ENCODE measurements around the gene CXXC5. TPM values are rescaled to one million over a fixed set of nuclear protein-coding genes. Genes with fewer than 3 reads are reported as not detected.

The CXXC5 gene
- total and polyA plus RNA-seq, 3 experiments from 2014 or later: 2.1 to 67.0 (median 3.1) TPM

DNA sequence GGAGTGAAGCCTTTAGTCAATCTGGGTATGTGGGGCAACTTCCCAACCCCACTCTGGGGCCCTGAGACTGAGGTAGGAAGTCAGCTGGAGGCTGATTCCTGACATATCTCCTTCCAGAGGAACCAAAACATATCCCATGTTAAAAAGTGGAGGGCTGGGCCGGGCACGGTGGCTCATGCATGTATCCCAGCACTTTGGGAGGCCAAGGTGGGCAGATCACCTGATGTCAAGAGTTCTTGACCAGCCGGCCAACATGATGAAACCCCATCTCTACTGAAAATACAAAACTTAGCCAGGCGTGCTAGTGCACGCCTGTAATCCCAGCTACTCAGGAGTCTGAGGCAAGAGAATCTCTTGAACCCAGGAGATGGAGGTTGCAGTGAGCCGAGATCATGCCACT is 44.0 kb downstream of the CXXC5 start:
- no peaks in the 10 kb centered on the region for H3K4me1 ChIP-seq (ENCODE audit: insufficient read depth, low read length)
- Mint-ChIP-seq H3K27ac (peak overlapping the region in 1 of 8 donors; percentile 54), H3K27me3 (peaks cover 3 to 4% of the 10 kb centered on the region in 2 donors), H3K36me3 (no peaks in the 10 kb centered on the region), H3K9me3 (no peaks in the 10 kb centered on the region), H3K4me1 (peaks cover 6 to 13% (median 12%) of the 10 kb centered on the region in 3 donors), H3K4me3 (no peak overlapping the region)
- no peaks in the 10 kb centered on the region for H3K27me3 ChIP-seq (ENCODE audit: insufficient read depth, low read length, poor library complexity, severe bottlenecking)
- no peak for DNase-seq
- H3K9me3 ChIP-seq (ENCODE audit: low read length): no peaks in the 10 kb centered on the region
- no peak overlapping the region for H3K27ac ChIP-seq (ENCODE audit: low read depth, low read length)
- POLR2A ChIA-PET: interaction anchor here (0.6 kb wide), 1 partner anchor 134 kb away, joined by 3 read pairs; no protein-coding TSS in a partner anchor
- CTCF ChIA-PET: interaction anchor here (3.7 to 10.8 kb wide), 3 partner anchors 18 to 57 kb away, joined by 19 to 156 read pairs (median 29); no protein-coding TSS in a partner anchor
- H3K36me3 ChIP-seq (ENCODE audit: insufficient read depth, low read length): no peaks in the 10 kb centered on the region
- H3K4me3 ChIP-seq (ENCODE audit: low read length): no peak overlapping the region

DNA sequence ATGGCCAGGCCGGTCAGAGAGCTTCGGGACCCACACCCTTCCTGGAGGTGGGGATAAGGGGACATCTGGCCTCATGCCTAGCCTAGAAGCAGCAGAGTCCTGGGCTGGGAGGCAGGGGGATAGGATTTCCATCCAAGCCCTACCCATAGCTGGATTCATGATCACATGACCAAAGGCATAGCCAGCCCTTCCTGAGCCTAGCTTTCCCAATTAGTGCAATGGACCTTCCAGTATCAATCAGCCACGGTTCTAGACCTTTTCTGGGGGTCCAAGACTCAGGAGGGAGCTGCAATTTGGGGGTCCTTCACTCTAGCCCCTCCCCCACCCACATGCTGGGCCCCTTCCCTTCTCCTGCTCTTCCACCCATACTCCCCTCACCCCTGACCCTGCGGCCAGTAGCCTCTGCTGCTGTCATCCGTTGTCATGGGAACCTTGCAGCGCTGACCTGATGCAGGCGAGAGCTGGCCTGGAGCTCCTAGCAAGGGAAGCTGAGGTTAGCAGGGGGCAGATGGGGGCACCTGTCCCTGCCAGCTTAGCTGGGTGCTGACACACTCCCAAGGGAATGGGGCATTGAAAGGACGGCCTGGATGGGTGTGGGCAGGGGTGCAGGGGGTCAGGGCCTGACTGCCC is 44.6 kb downstream of the CXXC5 start:
- CTCF ChIA-PET: interaction anchor here (1.2 to 10.8 kb wide), 4 partner anchors 18 to 73 kb away, joined by 4 to 156 read pairs (median 24); no protein-coding TSS in a partner anchor
- Histone ChIP-seq H3K9me3 (ENCODE audit: low read length) (no peaks in the 10 kb centered on the region), H3K4me3 (ENCODE audit: low read length) (no peak overlapping the region), H3K36me3 (ENCODE audit: insufficient read depth, low read length) (no peaks in the 10 kb centered on the region), H3K4me1 (ENCODE audit: insufficient read depth, low read length) (peaks cover 4% of the 10 kb centered on the region), H3K27ac (ENCODE audit: low read depth, low read length) (no peak overlapping the region), H3K27me3 (ENCODE audit: insufficient read depth, low read length, poor library complexity, severe bottlenecking) (peaks cover 3% of the 10 kb centered on the region)
- H3K4me1 Mint-ChIP-seq: peaks cover 6 to 19% (median 12%) of the 10 kb centered on the region in 3 donors
- DNase-seq: no peak
- no peaks in the 10 kb centered on the region for H3K9me3 Mint-ChIP-seq
- H3K36me3 Mint-ChIP-seq: no peaks in the 10 kb centered on the region
- peaks cover 3 to 4% of the 10 kb centered on the region in 2 donors for H3K27me3 Mint-ChIP-seq
- no peak overlapping the region for H3K27ac Mint-ChIP-seq
- H3K4me3 Mint-ChIP-seq: no peak overlapping the region
- POLR2A ChIA-PET: no interaction called here

DNA sequence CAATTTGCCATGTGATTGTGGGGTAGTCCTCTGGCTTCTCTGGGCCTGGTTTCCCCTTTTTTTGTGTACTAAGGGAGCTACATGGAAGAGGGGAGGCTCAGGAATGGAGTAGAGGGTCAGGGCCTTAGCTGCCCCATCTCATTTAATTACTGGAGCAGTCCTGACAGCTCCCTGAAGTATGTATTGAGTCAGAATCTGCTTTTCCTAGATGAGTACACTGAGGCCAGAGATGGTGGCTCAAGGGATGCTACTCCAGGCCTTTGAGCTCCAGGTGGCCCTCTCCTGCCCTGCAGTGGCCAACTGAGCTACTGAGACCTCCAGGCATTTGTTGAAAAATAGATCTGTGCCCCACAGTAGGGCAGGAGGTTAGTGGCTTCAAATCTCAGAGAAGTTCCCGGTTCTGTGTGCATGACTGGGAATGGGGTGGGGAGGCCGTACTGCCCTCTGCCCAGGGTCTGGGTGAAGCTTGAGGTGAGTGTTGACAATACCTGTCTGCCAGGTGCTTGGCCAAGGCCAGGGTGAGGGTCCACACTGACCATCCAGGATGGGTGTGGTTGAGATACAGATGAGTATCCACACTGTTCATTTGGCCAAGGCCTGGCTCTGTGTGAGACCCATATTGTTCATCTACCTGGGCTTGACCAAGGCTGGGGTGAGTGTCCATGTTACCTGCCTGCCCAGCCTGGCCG is 45.7 kb downstream of the CXXC5 start:
- CTCF ChIA-PET: interaction anchor here (1.2 to 10.8 kb wide), 2 partner anchors 59 to 72 kb away, joined by 4 to 156 read pairs; no protein-coding TSS in a partner anchor
- H3K4me1 Mint-ChIP-seq: peaks cover 13 to 29% (median 16%) of the 10 kb centered on the region in 3 donors
- H3K9me3 ChIP-seq (ENCODE audit: low read length): no peaks in the 10 kb centered on the region
- peak overlapping the region in 4 of 8 donors; percentile 21 to 82 (median 25) for H3K27ac Mint-ChIP-seq
- no peaks in the 10 kb centered on the region for H3K36me3 Mint-ChIP-seq
- H3K27me3 Mint-ChIP-seq: peaks cover 9 to 10% of the 10 kb centered on the region in 2 donors
- H3K9me3 Mint-ChIP-seq: no peaks in the 10 kb centered on the region
- H3K4me3 ChIP-seq (ENCODE audit: low read length): no peak overlapping the region
- POLR2A ChIA-PET: no interaction called here
- no peak overlapping the region for H3K27ac ChIP-seq (ENCODE audit: low read depth, low read length)
- peaks cover 8% of the 10 kb centered on the region for H3K4me1 ChIP-seq (ENCODE audit: insufficient read depth, low read length)
- no peak overlapping the region for H3K4me3 Mint-ChIP-seq
- H3K36me3 ChIP-seq (ENCODE audit: insufficient read depth, low read length): no peaks in the 10 kb centered on the region
- no peak for DNase-seq
- peaks cover 7% of the 10 kb centered on the region for H3K27me3 ChIP-seq (ENCODE audit: insufficient read depth, low read length, poor library complexity, severe bottlenecking)

GRCh38 chr5:139694556-139695177 is 46.5 kb downstream of the CXXC5 start:
- Histone ChIP-seq H3K36me3 (ENCODE audit: insufficient read depth, low read length) (no peaks in the 10 kb centered on the region), H3K9me3 (ENCODE audit: low read length) (no peaks in the 10 kb centered on the region), H3K27ac (ENCODE audit: low read depth, low read length) (no peak overlapping the region), H3K4me3 (ENCODE audit: low read length) (no peak overlapping the region), H3K27me3 (ENCODE audit: insufficient read depth, low read length, poor library complexity, severe bottlenecking) (peaks cover 7% of the 10 kb centered on the region), H3K4me1 (ENCODE audit: insufficient read depth, low read length) (peaks cover 8% of the 10 kb centered on the region)
- no peaks in the 10 kb centered on the region for H3K36me3 Mint-ChIP-seq
- H3K4me1 Mint-ChIP-seq: peaks cover 17 to 36% (median 17%) of the 10 kb centered on the region in 3 donors
- H3K9me3 Mint-ChIP-seq: no peaks in the 10 kb centered on the region
- peaks cover 13% of the 10 kb centered on the region in 2 donors for H3K27me3 Mint-ChIP-seq
- CTCF ChIA-PET: interaction anchor here (0.6 to 10.8 kb wide), 2 partner anchors 21 to 59 kb away, joined by 3 to 156 read pairs; no protein-coding TSS in a partner anchor
- DNase-seq: no peak
- no peak overlapping the region for H3K4me3 Mint-ChIP-seq
- POLR2A ChIA-PET: no interaction called here
- peak overlapping the region in 1 of 8 donors; percentile 52 for H3K27ac Mint-ChIP-seq

DNA sequence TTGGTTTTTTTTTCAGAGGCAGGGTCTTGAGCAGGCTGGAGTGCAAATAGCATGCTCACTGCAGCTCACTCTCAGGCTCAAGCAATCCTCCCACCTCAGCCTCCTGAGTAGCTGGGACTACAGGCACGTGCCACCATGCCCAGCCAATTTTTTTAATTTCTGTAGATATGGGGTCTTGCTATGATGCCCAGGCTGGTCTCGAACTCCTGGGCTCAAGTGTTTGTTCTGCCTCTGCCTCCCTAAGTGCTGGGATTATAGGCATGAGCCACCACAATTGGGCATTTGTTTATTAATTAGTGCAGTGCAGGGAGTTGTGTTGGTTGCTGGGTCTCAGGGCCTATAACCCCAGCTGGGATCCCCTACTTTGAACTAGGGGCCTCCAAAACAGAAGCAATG is 47.0 kb downstream of the CXXC5 start:
- Histone ChIP-seq H3K4me3 (ENCODE audit: low read length) (no peak overlapping the region), H3K36me3 (ENCODE audit: insufficient read depth, low read length) (no peaks in the 10 kb centered on the region), H3K9me3 (ENCODE audit: low read length) (no peaks in the 10 kb centered on the region), H3K27me3 (ENCODE audit: insufficient read depth, low read length, poor library complexity, severe bottlenecking) (peaks cover 7% of the 10 kb centered on the region), H3K27ac (ENCODE audit: low read depth, low read length) (no peak overlapping the region), H3K4me1 (ENCODE audit: insufficient read depth, low read length) (peaks cover 8% of the 10 kb centered on the region)
- CTCF ChIA-PET: interaction anchor here (0.6 to 10.8 kb wide), 4 partner anchors 10 to 60 kb away, joined by 3 to 156 read pairs (median 3); no protein-coding TSS in a partner anchor
- Mint-ChIP-seq H3K27ac (peak overlapping the region in 2 of 8 donors; percentile 17 to 52), H3K4me1 (peaks cover 16 to 33% (median 17%) of the 10 kb centered on the region in 3 donors), H3K36me3 (no peaks in the 10 kb centered on the region), H3K9me3 (no peaks in the 10 kb centered on the region), H3K4me3 (no peak overlapping the region), H3K27me3 (peaks cover 13% of the 10 kb centered on the region in 2 donors)
- DNase-seq: no peak
- POLR2A ChIA-PET: no interaction called here

GRCh38 chr5:139696167-139696893 is 48.2 kb downstream of the CXXC5 start:
- peak overlapping the region in 7 of 8 donors; percentile 12 to 88 (median 56) for H3K27ac Mint-ChIP-seq
- H3K9me3 Mint-ChIP-seq: no peaks in the 10 kb centered on the region
- POLR2A ChIA-PET: no interaction called here
- peaks cover 19 to 42% (median 26%) of the 10 kb centered on the region in 3 donors for H3K4me1 Mint-ChIP-seq
- Histone ChIP-seq H3K27ac (ENCODE audit: low read depth, low read length) (peak overlapping the region; percentile 64), H3K27me3 (ENCODE audit: insufficient read depth, low read length, poor library complexity, severe bottlenecking) (peaks cover 7% of the 10 kb centered on the region), H3K4me3 (ENCODE audit: low read length) (no peak overlapping the region), H3K9me3 (ENCODE audit: low read length) (no peaks in the 10 kb centered on the region), H3K36me3 (ENCODE audit: insufficient read depth, low read length) (no peaks in the 10 kb centered on the region), H3K4me1 (ENCODE audit: insufficient read depth, low read length) (peaks cover 15% of the 10 kb centered on the region)
- H3K36me3 Mint-ChIP-seq: no peaks in the 10 kb centered on the region
- DNase-seq: no peak
- H3K27me3 Mint-ChIP-seq: peaks cover 13% of the 10 kb centered on the region in 2 donors
- H3K4me3 Mint-ChIP-seq: peak overlapping the region; percentile 39 to 81 (median 73)
- CTCF ChIA-PET: interaction anchor here (1.1 to 10.8 kb wide), 4 partner anchors 12 to 69 kb away, joined by 3 to 156 read pairs (median 4); no protein-coding TSS in a partner anchor

DNA sequence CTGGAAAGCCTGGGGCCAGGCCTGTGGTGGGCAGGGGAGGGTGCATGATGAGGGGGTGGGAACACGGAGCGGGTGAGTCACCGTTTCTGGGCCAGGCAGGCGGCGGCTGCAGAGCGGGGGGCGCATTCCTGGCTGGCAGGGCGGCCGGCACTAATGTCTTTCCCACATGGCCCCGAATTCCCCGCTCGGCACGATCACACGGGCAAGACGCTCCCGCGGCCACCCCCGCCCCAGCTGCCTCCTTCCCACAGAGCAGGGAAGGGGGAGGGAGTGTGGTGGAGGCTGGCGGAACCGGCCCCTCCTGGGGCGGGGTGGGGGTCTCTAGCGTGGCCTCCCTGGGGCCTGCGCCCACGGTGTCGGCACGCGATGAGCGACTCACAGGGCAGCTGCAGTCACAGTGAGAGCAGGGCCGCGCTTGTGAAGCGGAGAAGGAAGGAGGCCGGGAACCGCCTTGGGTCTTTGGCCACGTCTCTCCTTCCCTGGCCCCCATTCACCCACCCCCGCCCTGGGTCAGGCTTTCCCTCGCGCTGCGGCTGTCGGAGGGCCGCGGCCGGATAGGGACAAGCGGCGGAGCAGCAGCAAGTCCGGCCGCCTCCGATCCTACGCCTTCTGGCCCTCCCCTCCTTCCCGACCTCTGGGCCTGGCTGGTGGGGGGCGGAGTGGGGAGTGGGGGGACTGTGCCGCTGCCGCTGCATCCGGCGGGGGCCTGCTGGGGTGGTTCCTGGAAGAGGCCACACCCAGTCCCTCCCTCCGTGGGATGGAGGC is 48.9 kb downstream of the CXXC5 start:
- H3K36me3 ChIP-seq (ENCODE audit: insufficient read depth, low read length): no peaks in the 10 kb centered on the region
- ChIA-PET POLR2A (no interaction called here), CTCF (interaction anchor here (1.3 to 10.8 kb wide), 3 partner anchors 27 to 68 kb away, joined by 3 to 156 read pairs (median 5); no protein-coding TSS in a partner anchor)
- Mint-ChIP-seq H3K36me3 (no peaks in the 10 kb centered on the region), H3K27ac (peak overlapping the region in 4 of 8 donors; percentile 39 to 88 (median 67)), H3K27me3 (peaks cover 13 to 14% of the 10 kb centered on the region in 2 donors), H3K9me3 (no peaks in the 10 kb centered on the region), H3K4me3 (peak overlapping the region; percentile 39 to 81 (median 73)), H3K4me1 (peaks cover 22 to 47% (median 29%) of the 10 kb centered on the region in 3 donors)
- H3K4me1 ChIP-seq (ENCODE audit: insufficient read depth, low read length): peaks cover 18% of the 10 kb centered on the region
- peak overlapping the region; percentile 64 for H3K27ac ChIP-seq (ENCODE audit: low read depth, low read length)
- no peaks in the 10 kb centered on the region for H3K9me3 ChIP-seq (ENCODE audit: low read length)
- H3K27me3 ChIP-seq (ENCODE audit: insufficient read depth, low read length, poor library complexity, severe bottlenecking): peaks cover 7% of the 10 kb centered on the region
- H3K4me3 ChIP-seq (ENCODE audit: low read length): peak overlapping the region; percentile 26
- DNase-seq: peak in 2 of 5 donors; percentile 6 to 11

Data from CD8-positive, alpha-beta memory T cell (primary cell).